Thoracic aorta (tissue), 2 donors: Measurements from ENCODE around the gene DNM3. TPM values are rescaled to one million over a fixed set of nuclear protein-coding genes. Genes with fewer than 3 reads are reported as not detected.

ENCODE experiments used
- ATAC-seq: fragments of 150-250 bp; one replicate; pipeline ENCODE4 v1.8.0; 2017; ENCODE audit warnings: low read depth; ENCODE audit not compliant: insufficient number of reproducible peaks, low FRiP score
- DNase-seq: peaks from one replicate; pipeline ENCODE4 v3.0.0-alpha.2; 2020; ENCODE audit warnings: low spot score
- H3K27ac ChIP-seq, 2 donors: fragments of 200-600 bp; sonication (generic); 1 replicate in 1 of 2; 2 replicates in 1 of 2; pipeline ENCODE4 v1.5.1; 2016; ENCODE audit warnings: mild to moderate bottlenecking in 2 of 2, moderate library complexity in 2 of 2
- H3K27me3 ChIP-seq: fragments of 200-600 bp; sonication (generic); replicated peaks from 2 replicates; pipeline ENCODE4 v1.6.0; 2016; ENCODE audit warnings: mild to moderate bottlenecking; ENCODE audit not compliant: insufficient read depth
- H3K36me3 ChIP-seq: fragments of 200-600 bp; sonication (generic); one replicate; pipeline ENCODE4 v1.5.1; 2016
- H3K4me1 ChIP-seq, 2 donors: fragments of 200-600 bp; sonication (generic); 1 replicate in 1 of 2; 2 replicates in 1 of 2; pipeline versions ENCODE4 v1.5.1 to v1.6.0; 2016; ENCODE audit warnings: low read depth in 2 of 2, mild to moderate bottlenecking in 1 of 2; ENCODE audit not compliant: control insufficient read depth in 1 of 2
- H3K4me3 ChIP-seq: fragments of 200-600 bp; sonication (generic); 2 replicates; pipeline ENCODE4 v1.5.1; 2016; ENCODE audit warnings: mild to moderate bottlenecking
- H3K9me3 ChIP-seq: fragments of 200-600 bp; sonication (generic); 2 replicates; pipeline ENCODE4 v1.5.1; 2016
- total RNA-seq, 2 donors: library from RNA; depleted of rRNA; stranded (reverse); fragments of >200 nt; gene quantifications; one replicate each; pipeline versions ENCODE4 v1.1.0 to v1.2.3, GENCODE V29; 2016
- TF ChIP-seq, protein P1 (sequence below): fragments of 200-600 bp; sonication (generic); IDR thresholded peaks from one replicate; pipeline ENCODE4 v1.5.1; 2019; ENCODE audit warnings: antibody characterized with exemption

Gene DNM3
- total RNA-seq, 2 donors from 2014 or later = 5.8 to 7.5 TPM

GRCh38 chr1:172179918-172180317 is 338.6 kb downstream of the DNM3 start:
- Histone ChIP-seq H3K4me1 (peaks cover 15 to 25% of the 10 kb centered on the region in 2 donors), H3K9me3 (no peaks in the 10 kb centered on the region), H3K27me3 (no peaks in the 10 kb centered on the region), H3K4me3 (no peak overlapping the region), H3K27ac (peak overlapping the region; percentile 74 to 78), H3K36me3 (no peaks in the 10 kb centered on the region)
- DNase-seq (no peak), ATAC-seq (no peak)
- TF ChIP-seq, protein P1, sequence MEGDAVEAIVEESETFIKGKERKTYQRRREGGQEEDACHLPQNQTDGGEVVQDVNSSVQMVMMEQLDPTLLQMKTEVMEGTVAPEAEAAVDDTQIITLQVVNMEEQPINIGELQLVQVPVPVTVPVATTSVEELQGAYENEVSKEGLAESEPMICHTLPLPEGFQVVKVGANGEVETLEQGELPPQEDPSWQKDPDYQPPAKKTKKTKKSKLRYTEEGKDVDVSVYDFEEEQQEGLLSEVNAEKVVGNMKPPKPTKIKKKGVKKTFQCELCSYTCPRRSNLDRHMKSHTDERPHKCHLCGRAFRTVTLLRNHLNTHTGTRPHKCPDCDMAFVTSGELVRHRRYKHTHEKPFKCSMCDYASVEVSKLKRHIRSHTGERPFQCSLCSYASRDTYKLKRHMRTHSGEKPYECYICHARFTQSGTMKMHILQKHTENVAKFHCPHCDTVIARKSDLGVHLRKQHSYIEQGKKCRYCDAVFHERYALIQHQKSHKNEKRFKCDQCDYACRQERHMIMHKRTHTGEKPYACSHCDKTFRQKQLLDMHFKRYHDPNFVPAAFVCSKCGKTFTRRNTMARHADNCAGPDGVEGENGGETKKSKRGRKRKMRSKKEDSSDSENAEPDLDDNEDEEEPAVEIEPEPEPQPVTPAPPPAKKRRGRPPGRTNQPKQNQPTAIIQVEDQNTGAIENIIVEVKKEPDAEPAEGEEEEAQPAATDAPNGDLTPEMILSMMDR = no peak

- Histone ChIP-seq H3K4me3 (peak overlapping the region; percentile 68), H3K9me3 (no peaks in the 10 kb centered on the region), H3K36me3 (no peaks in the 10 kb centered on the region), H3K4me1 (peaks cover 15 to 25% of the 10 kb centered on the region in 2 donors), H3K27ac (peak overlapping the region; percentile 74 to 78), H3K27me3 (no peaks in the 10 kb centered on the region)
- DNase-seq (no peak), ATAC-seq (peak; percentile 62)
- TF ChIP-seq, protein P1 = no peak
Measured at GRCh38 chr1:172180501-172181285, 339.4 kb downstream of the DNM3 start.

GRCh38 chr1:172184506-172185191 is 343.4 kb downstream of the DNM3 start:
- H3K36me3 ChIP-seq = no peaks in the 10 kb centered on the region
- H3K27ac ChIP-seq = no peak overlapping the region
- H3K27me3 ChIP-seq = no peaks in the 10 kb centered on the region
- ATAC-seq = no peak
- peaks cover 15 to 25% of the 10 kb centered on the region in 2 donors for H3K4me1 ChIP-seq
- H3K4me3 ChIP-seq = no peak overlapping the region
- TF ChIP-seq, protein P1 = no peak
- DNase-seq = no peak
- no peaks in the 10 kb centered on the region for H3K9me3 ChIP-seq

GRCh38 chr1:172185211-172185610 is 343.9 kb downstream of the DNM3 start:
- Histone ChIP-seq H3K9me3 (no peaks in the 10 kb centered on the region), H3K27me3 (no peaks in the 10 kb centered on the region), H3K4me1 (peaks cover 13 to 19% of the 10 kb centered on the region in 2 donors), H3K4me3 (no peak overlapping the region), H3K27ac (no peak overlapping the region), H3K36me3 (no peaks in the 10 kb centered on the region)
- TF ChIP-seq, protein P1 = no peak
- ATAC-seq (no peak), DNase-seq (no peak)

DNA sequence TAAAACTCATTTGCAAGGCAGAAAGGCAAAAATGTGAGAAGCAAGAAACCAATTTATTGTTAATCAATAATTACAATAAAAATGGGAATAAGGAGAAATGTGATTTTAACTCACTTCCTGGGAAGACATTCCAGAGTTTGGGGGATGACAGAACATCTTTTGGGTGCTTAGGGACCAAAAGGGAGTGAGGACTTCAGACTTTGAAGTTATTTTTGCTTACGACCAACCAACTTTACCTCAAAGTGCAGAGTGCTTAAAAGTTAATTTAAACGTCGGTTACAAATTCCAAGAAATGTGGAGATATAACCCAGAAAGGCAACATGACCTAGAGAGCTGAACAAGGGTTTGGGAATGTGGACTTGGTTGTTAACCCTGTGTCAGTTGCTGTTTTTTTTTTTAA is 344.7 kb downstream of the DNM3 start:
- no peak for DNase-seq
- H3K27ac ChIP-seq = no peak overlapping the region
- no peak for ATAC-seq
- H3K4me3 ChIP-seq = no peak overlapping the region
- no peaks in the 10 kb centered on the region for H3K27me3 ChIP-seq
- peaks cover 7 to 12% of the 10 kb centered on the region in 2 donors for H3K4me1 ChIP-seq
- TF ChIP-seq, protein P1 = no peak
- no peaks in the 10 kb centered on the region for H3K36me3 ChIP-seq
- H3K9me3 ChIP-seq = no peaks in the 10 kb centered on the region
